Uterus (tissue), 4 donors: ENCODE results near the gene INPP5A. TPM values are rescaled to one million over a fixed set of nuclear protein-coding genes. Genes with fewer than 3 reads are reported as not detected.

Experiments
- DNase-seq, 2 donors: peaks; one replicate each; pipeline ENCODE4 v3.0.0-alpha.2; 2019 to 2020
- H3K27ac ChIP-seq, 2 donors: fragments of 200-600 bp; sonication (generic); 1 replicate in 1 of 2; 2 replicates in 1 of 2; pipeline ENCODE4 v1.5.1; 2016 to 2018
- H3K27me3 ChIP-seq, 2 donors: fragments of 200-600 bp; sonication (generic); one replicate each; pipeline ENCODE4 v1.5.1; 2018 to 2019; ENCODE audit warnings: control low read depth in 1 of 2
- H3K36me3 ChIP-seq, 2 donors: fragments of 200-600 bp; sonication (generic); one replicate each; pipeline ENCODE4 v1.5.1; 2019; ENCODE audit warnings: control low read depth in 1 of 2
- H3K4me1 ChIP-seq, 2 donors: fragments of 200-600 bp; sonication (generic); one replicate each; pipeline ENCODE4 v1.5.1; 2018 to 2019; ENCODE audit warnings: control low read depth in 1 of 2
- H3K4me3 ChIP-seq, 2 donors: fragments of 200-600 bp; sonication (generic); 1 replicate in 1 of 2; 2 replicates in 1 of 2; pipeline ENCODE4 v1.5.1; 2018 to 2019; ENCODE audit warnings: mild to moderate bottlenecking in 1 of 2
- H3K9me3 ChIP-seq, 2 donors: fragments of 200-600 bp; sonication (generic); one replicate each; pipeline ENCODE4 v1.5.1; 2019; ENCODE audit warnings: control low read depth in 1 of 2
- CTCF ChIP-seq, 4 experiments: fragments of 200-600 bp in 2 of 4; fragments of 450-650 bp in 2 of 4; sonication (generic) in 2 of 4; IDR thresholded peaks; one replicate each; pipeline ENCODE4 v1.5.1; 2016 to 2019; ENCODE audit warnings: antibody characterized with exemption in 4 of 4, mild to moderate bottlenecking in 2 of 4, moderate library complexity in 1 of 4
- POLR2A ChIP-seq, 2 donors: fragments of 450-650 bp; IDR thresholded peaks; one replicate each; pipeline ENCODE4 v1.6.1; 2016; ENCODE audit warnings: antibody characterized with exemption in 2 of 2, mild to moderate bottlenecking in 1 of 2, moderate library complexity in 1 of 2
- intact Hi-C: fragments of 100-400 bp; cut with DNase I; formaldehyde crosslinking; loops from one replicate; pipeline ENCODE4 v1.15.1; 2023; ENCODE audit warnings: low total_unique reads
- total RNA-seq, 4 donors: library from RNA; depleted of rRNA in 3 of 4; stranded (reverse); fragments of >200 nt in 3 of 4; gene quantifications; one replicate each; pipeline versions ENCODE4 v1.1.0 to v1.2.4, GENCODE V29; 2014 to 2023
- donor health status: DM: yes; HTN: yes; CAD: no.

Gene INPP5A
- total RNA-seq, 4 donors from 2014 or later, result 22.5 to 160 (median 93.2) TPM

GRCh38 chr10:132774902-132775863, 237.6 kb downstream of the INPP5A start:
- intact Hi-C loops, result no loop called here
- no peak for DNase-seq

GRCh38 chr10:132776186-132776585, 238.6 kb downstream of the INPP5A start:
- no peak for DNase-seq
- Histone ChIP-seq H3K4me1 (no peaks in the 10 kb centered on the region), H3K4me3 (no peak overlapping the region), H3K27ac (no peak overlapping the region), H3K36me3 (no peaks in the 10 kb centered on the region), H3K27me3 (no peaks in the 10 kb centered on the region), H3K9me3 (no peaks in the 10 kb centered on the region)
- intact Hi-C loops, result no loop called here
- TF ChIP-seq CTCF (IDR thresholded peaks at IDR 0.05), result no peak
- TF ChIP-seq POLR2A (IDR thresholded peaks at IDR 0.05), result no peak

More at GRCh38 chr10:132774902-132775863, 237.6 kb downstream of the INPP5A start:
- Histone ChIP-seq H3K27ac (no peak overlapping the region), H3K4me3 (no peak overlapping the region), H3K27me3 (no peaks in the 10 kb centered on the region), H3K4me1 (no peaks in the 10 kb centered on the region), H3K36me3 (no peaks in the 10 kb centered on the region), H3K9me3 (no peaks in the 10 kb centered on the region)
- TF ChIP-seq CTCF (IDR thresholded peaks at IDR 0.05) (no peak), POLR2A (IDR thresholded peaks at IDR 0.05) (no peak)

GRCh38 chr10:132776821-132777220, 239.2 kb downstream of the INPP5A start:
- no peak for DNase-seq
- H3K36me3 ChIP-seq, result no peaks in the 10 kb centered on the region
- TF ChIP-seq CTCF (IDR thresholded peaks at IDR 0.05) (no peak), POLR2A (IDR thresholded peaks at IDR 0.05) (no peak)
- H3K9me3 ChIP-seq, result no peaks in the 10 kb centered on the region
- H3K27me3 ChIP-seq, result no peaks in the 10 kb centered on the region
- no peak overlapping the region for H3K27ac ChIP-seq
- intact Hi-C loops, result no loop called here
- no peaks in the 10 kb centered on the region for H3K4me1 ChIP-seq
- H3K4me3 ChIP-seq, result no peak overlapping the region

GRCh38 chr10:132777441-132777840, 239.9 kb downstream of the INPP5A start:
- DNase-seq, result no peak
- Histone ChIP-seq H3K36me3 (no peaks in the 10 kb centered on the region), H3K4me1 (no peaks in the 10 kb centered on the region), H3K27ac (no peak overlapping the region), H3K27me3 (no peaks in the 10 kb centered on the region), H3K4me3 (no peak overlapping the region), H3K9me3 (no peaks in the 10 kb centered on the region)
- TF ChIP-seq CTCF (IDR thresholded peaks at IDR 0.05), result no peak
- TF ChIP-seq POLR2A (IDR thresholded peaks at IDR 0.05), result no peak
- intact Hi-C loops, result no loop called here

- TF ChIP-seq POLR2A (IDR thresholded peaks at IDR 0.05) (no peak), CTCF (IDR thresholded peaks at IDR 0.05) (no peak)
- Histone ChIP-seq H3K9me3 (peaks cover 0 to 11% of the 10 kb centered on the region in 2 donors), H3K27me3 (peaks cover 0 to 5% of the 10 kb centered on the region in 2 donors), H3K4me1 (peaks cover 0 to under 1% of the 10 kb centered on the region in 2 donors), H3K27ac (no peak overlapping the region), H3K36me3 (no peaks in the 10 kb centered on the region), H3K4me3 (no peak overlapping the region)
- DNase-seq, result no peak
- intact Hi-C loops, result no loop called here
Observed at GRCh38 chr10:132779549-132780294, 242.1 kb downstream of the INPP5A start.
